GM10266 (cell line): ENCODE results near the gene DHX8.
"Not testable (repeated sequence)": the region's sequence is repeated elsewhere in the genome, so short reads cannot be mapped to it uniquely, and the experiment has no call there.

Experiments used
- DNase-seq: peaks from one replicate; pipeline ENCODE4 v3.0.0; 2012; ENCODE audit errors: extremely low spot score
- TF ChIP-seq, protein P1 (sequence below): IDR thresholded peaks from 2 replicates; pipeline ENCODE4 v1.5.1; 2012; ENCODE audit warnings: mild to moderate bottlenecking, low read depth; ENCODE audit not compliant: control insufficient read depth, insufficient read depth; ENCODE audit errors: missing control alignments

The DHX8 gene

DNA sequence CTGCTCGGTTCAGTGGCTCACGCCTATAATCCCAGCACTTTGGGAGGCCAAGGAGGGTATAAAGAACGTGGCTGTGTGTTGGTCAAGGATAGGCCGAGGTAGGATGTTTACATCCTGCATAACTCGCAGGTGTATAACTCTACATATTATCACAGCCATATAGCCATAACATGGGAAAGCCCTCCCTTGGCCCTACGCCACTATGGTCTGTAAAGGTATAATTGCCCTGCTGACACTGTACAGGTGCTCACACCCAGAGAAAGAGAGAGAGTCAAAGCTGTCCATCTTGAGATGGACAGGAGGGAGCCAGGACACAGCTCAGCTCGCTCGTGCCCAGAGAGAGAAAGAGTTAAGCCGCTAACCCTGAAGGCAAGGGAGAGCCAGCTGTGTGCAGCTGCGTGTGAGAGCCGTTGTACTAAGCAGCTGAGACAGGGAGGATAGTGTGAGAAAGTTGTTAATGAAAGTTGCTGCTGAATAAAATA lies 30.4 kb upstream of the DHX8 start:
- no peak for DNase-seq
- TF ChIP-seq, protein P1, sequence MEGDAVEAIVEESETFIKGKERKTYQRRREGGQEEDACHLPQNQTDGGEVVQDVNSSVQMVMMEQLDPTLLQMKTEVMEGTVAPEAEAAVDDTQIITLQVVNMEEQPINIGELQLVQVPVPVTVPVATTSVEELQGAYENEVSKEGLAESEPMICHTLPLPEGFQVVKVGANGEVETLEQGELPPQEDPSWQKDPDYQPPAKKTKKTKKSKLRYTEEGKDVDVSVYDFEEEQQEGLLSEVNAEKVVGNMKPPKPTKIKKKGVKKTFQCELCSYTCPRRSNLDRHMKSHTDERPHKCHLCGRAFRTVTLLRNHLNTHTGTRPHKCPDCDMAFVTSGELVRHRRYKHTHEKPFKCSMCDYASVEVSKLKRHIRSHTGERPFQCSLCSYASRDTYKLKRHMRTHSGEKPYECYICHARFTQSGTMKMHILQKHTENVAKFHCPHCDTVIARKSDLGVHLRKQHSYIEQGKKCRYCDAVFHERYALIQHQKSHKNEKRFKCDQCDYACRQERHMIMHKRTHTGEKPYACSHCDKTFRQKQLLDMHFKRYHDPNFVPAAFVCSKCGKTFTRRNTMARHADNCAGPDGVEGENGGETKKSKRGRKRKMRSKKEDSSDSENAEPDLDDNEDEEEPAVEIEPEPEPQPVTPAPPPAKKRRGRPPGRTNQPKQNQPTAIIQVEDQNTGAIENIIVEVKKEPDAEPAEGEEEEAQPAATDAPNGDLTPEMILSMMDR: no peak

DNA sequence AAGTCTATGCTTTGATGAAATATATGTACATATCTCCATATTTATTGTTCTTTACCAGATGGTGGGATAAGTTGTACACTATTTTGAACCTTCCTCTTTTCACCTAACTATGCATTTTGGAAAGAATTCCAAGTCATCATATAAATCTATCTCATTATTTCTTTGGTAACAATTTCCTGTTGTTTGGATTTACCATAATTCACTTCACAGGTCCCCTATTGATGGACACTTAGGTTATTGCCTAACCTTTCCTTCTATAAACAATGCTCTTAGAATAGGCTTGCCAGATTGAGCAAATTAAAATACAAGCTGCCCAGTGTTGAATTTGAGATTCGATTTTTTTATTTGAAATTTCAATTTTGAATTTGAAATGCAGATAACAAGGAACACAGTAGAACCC lies 28.9 kb upstream of the DHX8 start:
- TF ChIP-seq, protein P1: no peak
- DNase-seq: no peak

DNA sequence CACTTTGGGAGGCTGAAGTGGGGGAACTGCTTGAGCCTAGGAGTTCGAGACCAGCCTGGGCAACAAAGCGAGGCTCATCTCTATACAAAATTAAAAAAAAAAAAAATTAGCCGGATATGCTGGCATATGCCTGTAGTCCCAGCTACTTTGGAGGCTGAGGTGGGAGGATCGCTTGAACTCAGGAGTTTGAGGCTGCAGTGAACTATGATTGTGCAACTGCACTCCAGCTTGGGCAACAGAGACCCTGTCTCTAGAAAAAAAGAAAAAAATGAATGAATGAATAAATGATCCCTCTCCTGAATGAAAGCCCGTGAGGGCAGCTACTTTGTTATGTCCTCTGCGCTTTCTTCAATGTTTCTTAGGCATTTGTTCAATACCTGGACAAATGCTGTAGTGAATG lies 27.7 kb upstream of the DHX8 start:
- TF ChIP-seq, protein P1: no peak
- DNase-seq: no peak

DNA sequence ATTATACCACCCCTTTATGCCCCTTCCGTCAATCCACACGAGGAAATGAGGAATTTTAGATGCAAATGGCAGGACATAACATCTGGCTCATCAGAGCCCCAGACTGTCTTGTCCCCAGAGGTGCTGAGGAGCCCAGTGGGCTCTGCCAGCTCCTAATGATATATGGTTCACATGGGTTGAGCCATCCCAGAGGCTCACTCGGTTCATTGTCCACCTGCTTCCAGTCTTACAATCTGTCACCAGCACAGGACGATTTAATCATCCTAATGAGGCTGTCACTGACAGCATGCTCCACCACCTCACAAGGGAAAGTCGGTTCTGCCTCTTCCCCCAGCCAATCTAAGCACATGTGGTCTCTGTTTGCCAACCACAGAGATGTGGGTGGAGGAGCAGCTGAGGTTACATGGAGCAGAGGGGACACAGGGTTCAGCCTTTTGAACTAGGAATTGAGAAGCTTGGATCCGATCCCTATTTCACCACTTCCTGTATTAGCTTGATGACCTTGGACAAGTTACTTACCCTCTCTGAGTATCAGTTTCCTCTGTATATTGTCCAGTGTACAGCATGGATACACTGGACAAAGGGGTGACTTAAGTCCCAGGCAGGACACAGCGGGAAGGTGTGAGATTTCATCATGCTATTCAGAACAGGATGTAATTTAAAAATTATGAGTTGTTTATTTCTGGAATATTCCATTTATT lies 27.0 kb upstream of the DHX8 start:
- no peak for DNase-seq
- TF ChIP-seq, protein P1: no peak

DNA sequence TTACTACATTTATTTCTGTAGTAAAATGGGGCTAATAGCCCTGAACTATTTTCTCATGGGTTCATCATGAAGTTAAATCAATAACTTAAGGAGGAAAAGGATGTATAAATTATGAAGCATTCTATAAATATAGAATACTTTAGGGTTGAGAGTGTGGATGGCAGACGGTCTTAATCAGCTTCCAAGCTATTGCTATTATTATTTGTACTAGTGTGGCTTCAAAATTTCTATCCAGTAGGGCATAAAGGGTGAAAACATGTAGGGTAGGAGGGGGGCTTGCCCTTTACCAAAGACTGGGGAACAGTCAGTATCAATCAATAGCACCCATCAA lies 26.4 kb upstream of the DHX8 start:
- no peak for DNase-seq
- TF ChIP-seq, protein P1: no peak

DNA sequence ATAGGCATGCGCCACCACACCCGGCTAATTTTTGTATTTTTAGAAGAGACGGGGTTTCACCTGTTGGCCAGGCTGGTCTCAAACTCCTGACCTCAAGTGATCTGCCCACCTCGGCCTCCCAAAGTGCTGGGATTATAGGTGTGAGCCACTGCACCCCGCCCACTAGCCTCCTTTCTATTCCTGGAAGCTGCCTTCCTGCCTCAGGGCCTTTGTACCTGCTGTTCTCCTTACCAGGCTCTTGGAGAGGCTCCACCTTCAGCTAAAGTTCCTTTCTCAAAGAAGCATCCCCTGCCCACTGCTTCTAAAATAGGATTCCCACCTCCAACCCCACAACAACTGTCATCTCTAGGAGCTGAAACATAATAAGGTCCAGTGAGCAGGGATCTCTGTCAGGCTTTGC lies 23.9 kb upstream of the DHX8 start:
- not testable (repeated sequence) for DNase-seq

DNA sequence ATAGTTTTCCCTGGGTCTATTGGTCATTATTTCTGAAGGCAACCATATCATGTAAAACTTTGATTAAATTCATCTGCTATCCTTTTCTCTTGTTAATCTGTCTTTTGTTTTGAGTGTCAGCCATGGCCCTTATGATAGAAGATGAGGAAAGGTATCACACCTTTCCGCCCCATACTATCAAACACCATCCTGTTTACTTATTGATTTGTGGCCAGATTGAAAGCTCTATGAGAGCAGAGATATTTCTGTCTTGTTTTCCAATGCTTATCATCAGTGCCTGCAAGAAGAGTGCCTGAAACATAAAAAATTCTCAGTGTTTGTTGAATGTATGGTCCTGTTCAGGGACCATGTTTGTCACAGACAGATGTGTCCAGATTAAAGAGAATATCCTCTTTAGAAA lies 22.6 kb upstream of the DHX8 start:
- no peak for DNase-seq

DNA sequence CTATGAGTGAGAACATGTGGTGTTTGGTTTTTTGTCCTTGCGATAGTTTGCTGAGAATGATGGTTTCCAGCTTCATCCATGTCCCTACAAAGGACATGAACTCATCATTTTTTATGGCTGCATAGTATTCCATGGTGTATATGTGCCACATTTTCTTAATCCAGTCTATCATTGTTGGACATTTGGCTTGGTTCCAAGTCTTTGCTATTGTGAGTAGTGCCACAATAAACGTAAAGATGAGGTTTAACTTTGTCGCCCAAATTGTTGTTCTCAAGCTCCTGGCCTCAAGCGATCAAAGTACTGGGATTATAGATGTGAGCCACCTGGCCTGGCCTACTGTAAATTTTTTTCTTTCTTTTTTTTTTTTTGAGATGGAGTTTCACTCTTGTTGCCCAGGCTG lies 21.2 kb upstream of the DHX8 start:
- not testable (repeated sequence) for DNase-seq

More for the DNA sequence above, 22.6 kb upstream of the DHX8 start:
- TF ChIP-seq, protein P1: no peak

DNA sequence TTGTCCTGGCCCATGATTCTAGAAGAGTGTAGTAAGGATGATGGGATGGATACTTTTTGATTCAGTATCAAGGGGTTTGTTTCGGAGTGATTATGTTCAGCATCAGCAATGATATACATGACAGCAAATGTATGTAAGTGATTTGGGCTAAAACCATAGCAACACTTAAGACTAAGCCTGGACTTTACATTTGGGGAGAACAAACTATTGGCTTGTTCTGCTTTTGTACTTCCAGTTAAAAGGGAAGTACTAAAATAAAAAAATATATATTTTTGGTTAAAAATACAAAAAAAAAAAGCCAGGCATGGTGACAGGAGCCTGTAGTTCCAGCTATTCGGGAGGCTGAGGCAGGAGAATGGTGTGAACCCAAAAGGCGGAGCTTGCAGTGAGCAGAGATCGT lies 20.5 kb upstream of the DHX8 start:
- TF ChIP-seq, protein P1: no peak
- no peak for DNase-seq
